Measurements from ENCODE around the gene CYP19A1. TPM values are rescaled to one million over a fixed set of nuclear protein-coding genes. Genes with fewer than 3 reads are reported as not detected.

CYP19A1 gene
- total RNA-seq, 4 donors from 2014 or later = 1.8 to 2.9 (median 2.5) TPM; not detected in 1

DNA sequence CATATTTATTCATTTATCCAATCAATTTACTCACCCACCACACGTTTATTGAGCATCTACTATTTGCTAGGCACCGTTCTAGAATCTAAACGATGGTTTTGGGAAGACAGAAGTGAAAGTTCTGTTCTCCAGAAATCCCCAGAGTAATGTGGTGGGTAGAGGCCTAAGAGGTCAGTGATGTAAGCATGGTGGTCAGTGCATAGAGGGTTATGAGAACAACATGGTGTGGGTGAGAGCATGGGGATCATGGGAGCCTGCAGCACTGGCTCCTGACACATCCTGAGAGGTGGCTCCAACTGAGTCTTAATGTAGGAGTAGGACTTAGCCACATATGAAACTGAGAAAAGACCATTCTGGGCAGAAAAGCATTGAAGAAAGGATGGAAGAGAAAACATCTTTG lies 158.4 kb downstream of the CYP19A1 start:
- 90 to 100% methylated on average over 3 of the region's 3 CpGs for WGBS, 2 donors (ENCODE audit: low coverage in 1 of 2)
- Histone ChIP-seq H3K27ac (no peak overlapping the region), H3K4me1 (no peaks in the 10 kb centered on the region), H3K36me3 (no peaks in the 10 kb centered on the region), H3K27me3 (no peaks in the 10 kb centered on the region), H3K4me3 (no peak overlapping the region), H3K9me3 (no peaks in the 10 kb centered on the region)
- no peak for TF ChIP-seq POLR2AphosphoS5 (IDR thresholded peaks at IDR 0.05)
- no peak for TF ChIP-seq POLR2A (IDR thresholded peaks at IDR 0.05)
- TF ChIP-seq EP300 (IDR thresholded peaks at IDR 0.05) = no peak
- TF ChIP-seq, protein P1, sequence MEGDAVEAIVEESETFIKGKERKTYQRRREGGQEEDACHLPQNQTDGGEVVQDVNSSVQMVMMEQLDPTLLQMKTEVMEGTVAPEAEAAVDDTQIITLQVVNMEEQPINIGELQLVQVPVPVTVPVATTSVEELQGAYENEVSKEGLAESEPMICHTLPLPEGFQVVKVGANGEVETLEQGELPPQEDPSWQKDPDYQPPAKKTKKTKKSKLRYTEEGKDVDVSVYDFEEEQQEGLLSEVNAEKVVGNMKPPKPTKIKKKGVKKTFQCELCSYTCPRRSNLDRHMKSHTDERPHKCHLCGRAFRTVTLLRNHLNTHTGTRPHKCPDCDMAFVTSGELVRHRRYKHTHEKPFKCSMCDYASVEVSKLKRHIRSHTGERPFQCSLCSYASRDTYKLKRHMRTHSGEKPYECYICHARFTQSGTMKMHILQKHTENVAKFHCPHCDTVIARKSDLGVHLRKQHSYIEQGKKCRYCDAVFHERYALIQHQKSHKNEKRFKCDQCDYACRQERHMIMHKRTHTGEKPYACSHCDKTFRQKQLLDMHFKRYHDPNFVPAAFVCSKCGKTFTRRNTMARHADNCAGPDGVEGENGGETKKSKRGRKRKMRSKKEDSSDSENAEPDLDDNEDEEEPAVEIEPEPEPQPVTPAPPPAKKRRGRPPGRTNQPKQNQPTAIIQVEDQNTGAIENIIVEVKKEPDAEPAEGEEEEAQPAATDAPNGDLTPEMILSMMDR (IDR thresholded peaks at IDR 0.05) = no peak
- ATAC-seq = no peak

- Histone ChIP-seq H3K4me3 (peak overlapping the region in 1 of 2 donors; percentile 7), H3K4me1 (peaks cover 4 to 26% (median 10%) of the 10 kb centered on the region in 3 donors), H3K27ac (peak overlapping the region in 3 of 4 donors; percentile 50 to 64 (median 60)), H3K27me3 (no peaks in the 10 kb centered on the region), H3K9me3 (no peaks in the 10 kb centered on the region), H3K36me3 (no peaks in the 10 kb centered on the region)
- no peak for ATAC-seq
- WGBS, 2 donors (ENCODE audit: low coverage in 1 of 2) = 0% methylated on average over 3 of the region's 3 CpGs
- TF ChIP-seq EP300 (IDR thresholded peaks at IDR 0.05) = no peak
- TF ChIP-seq, protein P1 (IDR thresholded peaks at IDR 0.05) = no peak
Observed at GRCh38 chr15:51172193-51172592, 166.2 kb downstream of the CYP19A1 start.

GRCh38 chr15:51171634-51171932 lies 166.8 kb downstream of the CYP19A1 start:
- Histone ChIP-seq H3K27ac (peak overlapping the region in 3 of 4 donors; percentile 50 to 64 (median 60)), H3K9me3 (no peaks in the 10 kb centered on the region), H3K4me1 (peaks cover 4 to 26% (median 10%) of the 10 kb centered on the region in 3 donors), H3K27me3 (no peaks in the 10 kb centered on the region), H3K4me3 (no peak overlapping the region), H3K36me3 (no peaks in the 10 kb centered on the region)
- TF ChIP-seq POLR2A (IDR thresholded peaks at IDR 0.05) = no peak
- no peak for TF ChIP-seq POLR2AphosphoS5 (IDR thresholded peaks at IDR 0.05)
- TF ChIP-seq EP300 (IDR thresholded peaks at IDR 0.05) = no peak
- TF ChIP-seq, protein P1 (IDR thresholded peaks at IDR 0.05) = no peak
- no peak for ATAC-seq
- no CpG with 5 or more reads among the region's 3 CpGs for WGBS, 2 donors (ENCODE audit: low coverage in 1 of 2)

DNA sequence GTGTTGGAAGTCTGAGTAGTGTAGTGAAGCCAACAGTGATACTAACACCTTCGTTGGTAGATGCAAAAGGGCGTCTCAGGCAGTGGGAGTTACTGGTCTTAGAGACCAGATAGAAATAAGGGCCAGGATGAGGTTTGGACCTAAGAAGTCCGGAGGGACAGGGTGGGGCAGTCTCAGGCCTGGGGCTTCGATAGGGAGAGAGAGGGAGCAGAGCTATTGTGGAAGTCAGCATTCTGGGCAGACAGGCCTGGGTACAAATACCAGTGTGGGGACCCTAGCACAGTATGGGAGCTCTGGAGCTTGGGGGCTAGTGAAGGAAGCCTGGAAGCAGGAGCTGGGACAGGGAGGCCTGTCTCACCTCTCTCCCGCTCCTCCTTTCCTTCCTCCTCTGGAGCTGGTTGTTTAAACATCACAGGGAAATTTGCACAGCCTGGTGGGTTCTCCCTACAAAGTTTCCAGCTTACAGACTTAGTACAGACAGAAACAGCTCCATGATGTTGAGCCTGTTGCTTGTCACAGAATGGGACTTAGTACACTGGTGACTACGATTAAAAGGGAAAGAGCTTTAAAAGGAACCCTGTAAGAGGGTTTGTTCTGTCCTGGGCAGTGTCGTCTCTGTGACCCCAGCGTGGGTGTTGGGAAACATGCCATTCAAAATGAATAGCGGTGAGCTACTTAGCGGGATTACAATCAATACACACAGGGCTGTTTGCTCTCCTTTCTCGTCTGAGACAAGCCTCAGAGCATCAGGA lies 167.3 kb downstream of the CYP19A1 start:
- Histone ChIP-seq H3K4me1 (peaks cover 4 to 26% (median 10%) of the 10 kb centered on the region in 3 donors), H3K9me3 (no peaks in the 10 kb centered on the region), H3K4me3 (no peak overlapping the region), H3K36me3 (no peaks in the 10 kb centered on the region), H3K27me3 (no peaks in the 10 kb centered on the region), H3K27ac (peak overlapping the region in 2 of 4 donors; percentile 50 to 64)
- TF ChIP-seq POLR2A (IDR thresholded peaks at IDR 0.05) (no peak), EP300 (IDR thresholded peaks at IDR 0.05) (no peak), POLR2AphosphoS5 (IDR thresholded peaks at IDR 0.05) (no peak)
- TF ChIP-seq, protein P1 (IDR thresholded peaks at IDR 0.05) = no peak
- ATAC-seq = no peak
- 64 to 78% methylated on average over 7 to 10 of the region's 11 CpGs for WGBS, 2 donors (ENCODE audit: low coverage in 1 of 2)

- Histone ChIP-seq H3K27ac (no peak overlapping the region), H3K4me3 (no peak overlapping the region), H3K27me3 (no peaks in the 10 kb centered on the region), H3K4me1 (peaks cover 4 to 28% (median 10%) of the 10 kb centered on the region in 3 donors), H3K36me3 (no peaks in the 10 kb centered on the region), H3K9me3 (no peaks in the 10 kb centered on the region)
- TF ChIP-seq POLR2AphosphoS5 (IDR thresholded peaks at IDR 0.05) = no peak
- no peak for TF ChIP-seq EP300 (IDR thresholded peaks at IDR 0.05)
- TF ChIP-seq, protein P1 (IDR thresholded peaks at IDR 0.05) = no peak
- TF ChIP-seq POLR2A (IDR thresholded peaks at IDR 0.05) = no peak
- no peak for ATAC-seq
Observed at GRCh38 chr15:51168700-51169099, 169.7 kb downstream of the CYP19A1 start.
